HEK293 (cell line): ENCODE data around the gene HOTAIR.

Experiments used
- CTCF ChIA-PET: fragments of 350-600 bp; formaldehyde crosslinking; extraction: SDS; loops from one replicate; lab custom pipeline; 2021; ENCODE audit warnings: antibody characterized with exemption; lab: Yijun Ruan, JAX
- POLR2A ChIA-PET: fragments of 300-600 bp; formaldehyde crosslinking; extraction: SDS; loops from one replicate; lab custom pipeline; 2020; ENCODE audit warnings: antibody characterized with exemption, inconsistent platforms; lab: Yijun Ruan, JAX
- H3K27ac ChIP-seq: fragments of 200-500 bp; sonication (Bioruptor generic); 2 replicates; pipeline ENCODE4 v1.5.1; 2014; ENCODE audit warnings: low read depth, low read length, control low read depth, inconsistent platforms; ENCODE audit errors: extremely low read depth
- H3K36me3 ChIP-seq, 2 experiments: fragments of 200-500 bp in 1 of 2; sonication (Bioruptor generic) in 1 of 2; 1 replicate in 1 of 2; 2 replicates in 1 of 2; pipeline ENCODE4 v1.5.1; 2014 to 2017; ENCODE audit warnings: inconsistent platforms in 2 of 2, low read length in 2 of 2; ENCODE audit not compliant: control insufficient read depth in 2 of 2, insufficient read depth in 1 of 2
- H3K4me1 ChIP-seq: fragments of 200-500 bp; sonication (Bioruptor generic); 2 replicates; pipeline ENCODE4 v1.5.1; 2014; ENCODE audit warnings: mild to moderate bottlenecking, low read length, inconsistent platforms; ENCODE audit not compliant: control insufficient read depth, insufficient read depth
- H3K4me3 ChIP-seq: 2 replicates; pipeline ENCODE4 v1.5.1; 2011; ENCODE audit warnings: low read depth, mild to moderate bottlenecking, control low read depth, low read length, moderate library complexity
- H3K9me3 ChIP-seq: fragments of 200-500 bp; sonication (Bioruptor generic); 2 replicates; pipeline ENCODE4 v1.5.1; 2014; ENCODE audit warnings: low read depth, low read length, inconsistent platforms; ENCODE audit not compliant: control insufficient read depth, insufficient read depth
- BCL11B ChIP-seq: fragments of 450-650 bp; formaldehyde crosslinking; IDR thresholded peaks from 2 replicates; pipeline ENCODE4 v1.5.1; 2016; ENCODE audit warnings: low read depth, missing biosample characterization, missing genetic modification characterization
- KLF8 ChIP-seq: fragments of 450-650 bp; formaldehyde crosslinking; IDR thresholded peaks from 2 replicates; pipeline ENCODE4 v1.5.1; 2016; ENCODE audit warnings: missing biosample characterization, missing genetic modification characterization
- MEIS1 ChIP-seq: sonication (generic); formaldehyde crosslinking; IDR thresholded peaks from 2 replicates; pipeline ENCODE4 v1.8.1; 2022; ENCODE audit warnings: missing genetic modification reagents, mild to moderate bottlenecking, borderline replicate concordance
- OVOL3 ChIP-seq: fragments of 450-650 bp; formaldehyde crosslinking; IDR thresholded peaks from 2 replicates; pipeline ENCODE4 v1.5.1; 2016; ENCODE audit warnings: missing biosample characterization, missing genetic modification characterization
- PRDM2 ChIP-seq: fragments of 450-650 bp; formaldehyde crosslinking; IDR thresholded peaks from 2 replicates; pipeline ENCODE4 v1.5.1; 2016; ENCODE audit warnings: missing biosample characterization, missing genetic modification characterization, borderline replicate concordance
- SALL2 ChIP-seq: fragments of 450-650 bp; formaldehyde crosslinking; IDR thresholded peaks from 2 replicates; pipeline ENCODE4 v1.5.0; 2017; ENCODE audit warnings: missing biosample characterization, mild to moderate bottlenecking, missing genetic modification characterization, borderline replicate concordance
- SCRT1 ChIP-seq: fragments of 450-650 bp; formaldehyde crosslinking; IDR thresholded peaks from 2 replicates; pipeline ENCODE4 v1.5.1; 2016; ENCODE audit warnings: missing biosample characterization, missing genetic modification characterization, borderline replicate concordance
- ZBTB44 ChIP-seq: fragments of 450-650 bp; IDR thresholded peaks from 2 replicates; pipeline ENCODE4 v1.5.1; 2018; ENCODE audit warnings: missing biosample characterization, mild to moderate bottlenecking, missing genetic modification characterization
- ZBTB49 ChIP-seq: fragments of 450-650 bp; formaldehyde crosslinking; IDR thresholded peaks from 2 replicates; pipeline ENCODE4 v1.5.1; 2016; ENCODE audit warnings: missing biosample characterization, missing genetic modification characterization, low read depth
- ZNF133 ChIP-seq: fragments of 450-650 bp; formaldehyde crosslinking; IDR thresholded peaks from 2 replicates; pipeline ENCODE4 v1.5.1; 2016; ENCODE audit warnings: missing biosample characterization, missing genetic modification characterization
- ZNF18 ChIP-seq: fragments of 450-650 bp; formaldehyde crosslinking; IDR thresholded peaks from 2 replicates; pipeline ENCODE4 v1.5.1; 2016; ENCODE audit warnings: missing biosample characterization, missing genetic modification characterization
- ZNF335 ChIP-seq: fragments of 450-650 bp; formaldehyde crosslinking; conservative IDR thresholded peaks from 2 replicates; pipeline ENCODE4 v1.5.1; 2016; ENCODE audit warnings: missing biosample characterization, missing genetic modification characterization
- ZNF561 ChIP-seq: fragments of 450-650 bp; IDR thresholded peaks from 2 replicates; pipeline ENCODE4 v1.5.1; 2018; ENCODE audit warnings: missing biosample characterization, missing genetic modification characterization, borderline replicate concordance
- ZNF830 ChIP-seq: fragments of 450-650 bp; IDR thresholded peaks from 2 replicates; pipeline ENCODE4 v1.5.0; 2018; ENCODE audit warnings: missing biosample characterization, missing genetic modification characterization, low read depth, mild to moderate bottlenecking, moderate library complexity
- TF ChIP-seq, protein P1 (sequence below): fragments of 450-650 bp; formaldehyde crosslinking; IDR thresholded peaks from 2 replicates; pipeline ENCODE4 v1.5.1; 2017; ENCODE audit warnings: missing biosample characterization, mild to moderate bottlenecking, missing genetic modification characterization, moderate library complexity

The HOTAIR gene

GRCh38 chr12:53990311-53991076, 15.7 kb upstream of the HOTAIR start (continued):
- TF ChIP-seq, protein P1, sequence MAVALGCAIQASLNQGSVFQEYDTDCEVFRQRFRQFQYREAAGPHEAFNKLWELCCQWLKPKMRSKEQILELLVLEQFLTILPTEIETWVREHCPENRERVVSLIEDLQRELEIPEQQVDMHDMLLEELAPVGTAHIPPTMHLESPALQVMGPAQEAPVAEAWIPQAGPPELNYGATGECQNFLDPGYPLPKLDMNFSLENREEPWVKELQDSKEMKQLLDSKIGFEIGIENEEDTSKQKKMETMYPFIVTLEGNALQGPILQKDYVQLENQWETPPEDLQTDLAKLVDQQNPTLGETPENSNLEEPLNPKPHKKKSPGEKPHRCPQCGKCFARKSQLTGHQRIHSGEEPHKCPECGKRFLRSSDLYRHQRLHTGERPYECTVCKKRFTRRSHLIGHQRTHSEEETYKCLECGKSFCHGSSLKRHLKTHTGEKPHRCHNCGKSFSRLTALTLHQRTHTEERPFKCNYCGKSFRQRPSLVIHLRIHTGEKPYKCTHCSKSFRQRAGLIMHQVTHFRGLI: 0 out of 2 replicates have a peak, but pooled peaks have one; percentile 37
- TF ChIP-seq ZBTB44 (tag by site-specific recombination) (peak; percentile 99), ZNF335 (tag by site-specific recombination) (peak; percentile 41), SCRT1 (tag by site-specific recombination) (no peak), MEIS1 (CRISPR knock-in tag) (no peak), OVOL3 (tag by site-specific recombination) (peak; percentile 56; the same call in 1 of the 2 replicates), BCL11B (no peak), ZNF561 (tag by site-specific recombination) (peak; percentile 72), KLF8 (tag by site-specific recombination) (peak; percentile 13; the same call in 1 of the 2 replicates)

- peak overlapping the region; percentile 15 for H3K4me3 ChIP-seq
- CTCF ChIA-PET: interaction anchor here (0.7 to 5.8 kb wide), 17 partner anchors 10 to 290 kb away, joined by 3 to 88 read pairs (median 6); partner anchors contain the start of genes HOXC13, HOXC5, HOXC9 and SMUG1
- peaks cover 38% of the 10 kb centered on the region for H3K4me1 ChIP-seq
- no peaks in the 10 kb centered on the region for H3K36me3 ChIP-seq
- H3K27ac ChIP-seq: peak overlapping the region; percentile 71
- no peaks in the 10 kb centered on the region for H3K9me3 ChIP-seq
- POLR2A ChIA-PET: interaction anchor here (1.8 to 2.2 kb wide), 2 partner anchors 11 kb away, joined by 10 to 14 read pairs; partner anchors contain the start of gene HOXC9
- no peak for TF ChIP-seq PRDM2
- TF ChIP-seq ZNF133: no peak
- TF ChIP-seq ZBTB49 (tag by site-specific recombination): no peak
- TF ChIP-seq ZNF830 (tag by site-specific recombination): no peak
- no peak for TF ChIP-seq ZNF18 (tag by site-specific recombination)
- TF ChIP-seq SALL2 (tag by site-specific recombination): no peak
Observed at GRCh38 chr12:53989227-53990113, 14.7 kb upstream of the HOTAIR start.
